Esophagus squamous epithelium (tissue), 4 donors: ENCODE measurements around the gene PDILT.

ENCODE experiments used
- CTCF ChIP-seq, 6 experiments: fragments of 450-650 bp in 4 of 6; fragments of 200-600 bp in 2 of 6; sonication (generic) in 2 of 6; IDR thresholded peaks; one replicate each; pipeline ENCODE4 v1.5.1; 2016 to 2019; ENCODE audit warnings: antibody characterized with exemption in 6 of 6, mild to moderate bottlenecking in 4 of 6, moderate library complexity in 4 of 6
- POLR2A ChIP-seq, 4 donors: fragments of 450-650 bp; IDR thresholded peaks; one replicate each; pipeline ENCODE4 v1.6.1; 2017; ENCODE audit warnings: antibody characterized with exemption in 4 of 4, mild to moderate bottlenecking in 4 of 4, moderate library complexity in 3 of 4

- TF ChIP-seq CTCF (IDR thresholded peaks at IDR 0.05): no peak
- TF ChIP-seq POLR2A (IDR thresholded peaks at IDR 0.05): no peak
Observed at GRCh38 chr16:20372701-20373100, 31.8 kb downstream of the PDILT start.
